GM23338 (cell line): ENCODE measurements around the gene TPCN2. TPM values are rescaled to one million over a fixed set of nuclear protein-coding genes. Genes with fewer than 3 reads are reported as not detected.

Experiments
- ATAC-seq: fragments of 200-7000 bp; cut with Tn5 transposase; 3 replicates; pipeline ENCODE4 v1.9.1; 2020
- DNase-seq: peaks from one replicate; pipeline ENCODE4 v3.0.0-alpha.2; 2015; ENCODE audit warnings: low spot score
- H2AFZ ChIP-seq: fragments of 200-600 bp; sonication (generic); 2 replicates; pipeline ENCODE4 v1.8.0; 2016; ENCODE audit warnings: antibody characterized with exemption, mild to moderate bottlenecking, moderate library complexity
- H3F3A ChIP-seq: fragments of 200-600 bp; sonication (generic); replicated peaks from 2 replicates; pipeline ENCODE4 v1.8.0; 2017; ENCODE audit warnings: antibody characterized with exemption, mixed run types, low read depth
- H3K27ac ChIP-seq: fragments of 200-600 bp; sonication (generic); 2 replicates; pipeline ENCODE4 v1.6.1; 2016; ENCODE audit warnings: low read depth
- H3K27me3 ChIP-seq: fragments of 200-600 bp; sonication (generic); 2 replicates; pipeline ENCODE4 v1.8.0; 2016; ENCODE audit warnings: mild to moderate bottlenecking, mixed run types, moderate library complexity; ENCODE audit not compliant: insufficient read depth
- H3K36me3 ChIP-seq: fragments of 200-600 bp; sonication (generic); 2 replicates; pipeline ENCODE4 v1.8.0; 2016; ENCODE audit warnings: mild to moderate bottlenecking; ENCODE audit not compliant: insufficient read depth
- H3K4me1 ChIP-seq: fragments of 200-600 bp; sonication (generic); 2 replicates; pipeline ENCODE4 v1.8.0; 2016; ENCODE audit warnings: mild to moderate bottlenecking, moderate library complexity; ENCODE audit not compliant: insufficient read depth
- H3K4me2 ChIP-seq: fragments of 200-600 bp; sonication (generic); 2 replicates; pipeline ENCODE4 v1.7.1; 2017; ENCODE audit warnings: mixed run types
- H3K4me3 ChIP-seq: fragments of 200-600 bp; sonication (generic); 2 replicates; pipeline ENCODE4 v1.6.1; 2016; ENCODE audit warnings: mixed run types
- H3K79me2 ChIP-seq: fragments of 200-600 bp; sonication (generic); replicated peaks from 2 replicates; pipeline ENCODE4 v1.8.0; 2017; ENCODE audit warnings: mild to moderate bottlenecking; ENCODE audit not compliant: insufficient read depth
- H3K9me2 ChIP-seq: fragments of 200-600 bp; sonication (generic); 2 replicates; pipeline ENCODE4 v1.8.0; 2017; ENCODE audit not compliant: insufficient read depth
- H4K20me1 ChIP-seq: fragments of 200-600 bp; sonication (generic); replicated peaks from 2 replicates; pipeline ENCODE4 v1.8.0; 2017; ENCODE audit warnings: mild to moderate bottlenecking; ENCODE audit not compliant: insufficient read depth
- H3K27ac Mint-ChIP-seq: 2 replicates; pipeline ENCODE4 v1.8.0; 2020; ENCODE audit warnings: inconsistent platforms, mild to moderate bottlenecking, moderate library complexity, mixed read lengths
- H3K27me3 Mint-ChIP-seq: 3 replicates; pipeline ENCODE4 v1.8.0; 2022; ENCODE audit warnings: low read depth, mild to moderate bottlenecking, moderate library complexity, mixed read lengths, inconsistent platforms; ENCODE audit not compliant: insufficient read depth, poor library complexity
- H3K36me3 Mint-ChIP-seq: 3 replicates; pipeline ENCODE4 v1.8.0; 2021; ENCODE audit warnings: low read depth, mild to moderate bottlenecking, inconsistent platforms, moderate library complexity, mixed read lengths
- H3K4me1 Mint-ChIP-seq: 3 replicates; pipeline ENCODE4 v1.8.0; 2020; ENCODE audit warnings: mild to moderate bottlenecking, inconsistent platforms, mixed read lengths
- H3K4me3 Mint-ChIP-seq: 3 replicates; pipeline ENCODE4 v1.8.0; 2021; ENCODE audit warnings: moderate library complexity, mild to moderate bottlenecking, inconsistent platforms, mixed read lengths
- H3K9me3 Mint-ChIP-seq: 3 replicates; pipeline ENCODE4 v1.8.0; 2020; ENCODE audit warnings: moderate library complexity, mild to moderate bottlenecking, inconsistent platforms, mixed read lengths
- CREB1 ChIP-seq: fragments of 250-450 bp; sonication (Bioruptor Pico); IDR thresholded peaks from 2 replicates; pipeline ENCODE4 v1.5.0; 2020; ENCODE audit warnings: low read depth, mild to moderate bottlenecking, moderate library complexity
- CTCF ChIP-seq, 2 experiments: fragments of 200-600 bp in 1 of 2; sonication (generic) in 1 of 2; conservative IDR thresholded peaks; 2 replicates each; pipeline versions ENCODE4 v1.5.1 to v1.6.1; 2016 to 2017; ENCODE audit warnings: antibody characterized with exemption in 2 of 2, low read depth in 2 of 2, mild to moderate bottlenecking in 2 of 2, moderate library complexity in 1 of 2
- ETS1 ChIP-seq: IDR thresholded peaks from 2 replicates; pipeline ENCODE4 v1.6.1; 2016; ENCODE audit warnings: antibody characterized with exemption
- EZH2 ChIP-seq: fragments of 200-600 bp; sonication (generic); IDR thresholded peaks from one replicate; pipeline ENCODE4 v1.8.0; 2017; ENCODE audit warnings: antibody characterized with exemption, mild to moderate bottlenecking, low read depth; ENCODE audit not compliant: unreplicated experiment
- NANOG ChIP-seq: IDR thresholded peaks from 2 replicates; pipeline ENCODE4 v1.6.1; 2016; ENCODE audit warnings: antibody characterized with exemption, borderline replicate concordance
- POLR2AphosphoS5 ChIP-seq: IDR thresholded peaks from 2 replicates; pipeline ENCODE4 v1.6.1; 2016; ENCODE audit warnings: antibody characterized with exemption, low read depth
- REST ChIP-seq: IDR thresholded peaks from one replicate; pipeline ENCODE4 v1.6.1; 2018; ENCODE audit warnings: antibody characterized with exemption; ENCODE audit not compliant: unreplicated experiment
- STAT1 ChIP-seq: IDR thresholded peaks from one replicate; pipeline ENCODE4 v1.6.1; 2016; ENCODE audit warnings: antibody characterized with exemption; ENCODE audit not compliant: unreplicated experiment
- ZNF114 ChIP-seq: fragments of 250-450 bp; sonication (Bioruptor Pico); IDR thresholded peaks from 2 replicates; pipeline ENCODE4 v1.5.0; 2020; ENCODE audit warnings: mild to moderate bottlenecking, moderate library complexity
- polyA plus RNA-seq: library from polyadenylated mRNA; unstranded; fragments of >200 nt; fragmentation: Nextera tagmentation; extraction: Ambion mirVana; gene quantifications from 2 replicates; pipeline ENCODE4 v1.2.1, GENCODE V29; 2016
- total RNA-seq: library from RNA; depleted of rRNA; stranded (reverse); fragments of >200 nt; shearing (Covaris generic); gene quantifications from 2 replicates; pipeline ENCODE4 v1.2.3, GENCODE V29; 2014

Gene TPCN2
- total and polyA plus RNA-seq, 2 experiments from 2014 or later = 5.8 to 14.7 TPM

GRCh38 chr11:69039501-69039900 is 9.2 kb upstream of the TPCN2 start:
- DNase-seq = no peak
- no peak overlapping the region for H3K27ac ChIP-seq

More at GRCh38 chr11:69039501-69039900, 9.2 kb upstream of the TPCN2 start:
- peaks cover 23% of the 10 kb centered on the region for H3K4me1 Mint-ChIP-seq
- Histone ChIP-seq H4K20me1 (no peaks in the 10 kb centered on the region), H2AFZ (0 out of 2 replicates have a peak overlapping the region, but pooled peaks have one; percentile 43), H3K4me1 (peaks cover 2% of the 10 kb centered on the region; the same call in 1 of the 2 replicates), H3K79me2 (no peaks in the 10 kb centered on the region), H3K9me2 (peaks cover 8% of the 10 kb centered on the region; the same call in 1 of the 2 replicates), H3K4me3 (no peak overlapping the region), H3K36me3 (no peaks in the 10 kb centered on the region), H3K27me3 (no peaks in the 10 kb centered on the region), H3K4me2 (no peak overlapping the region), H3F3A (no peaks in the 10 kb centered on the region)
- ATAC-seq = no peak
- TF ChIP-seq CREB1 (CRISPR knock-in tag) (no peak), POLR2AphosphoS5 (no peak), CTCF (conservative IDR thresholded peaks at IDR 0.05; ENCODE audit: low read depth in 2 of 2) (no peak), STAT1 (no peak), REST (no peak), EZH2 (no peak), NANOG (no peak), ZNF114 (CRISPR knock-in tag) (no peak), ETS1 (no peak)
- H3K27me3 Mint-ChIP-seq = no peaks in the 10 kb centered on the region
- H3K9me3 Mint-ChIP-seq = no peaks in the 10 kb centered on the region
- H3K36me3 Mint-ChIP-seq = no peaks in the 10 kb centered on the region
- no peak overlapping the region for H3K4me3 Mint-ChIP-seq
- H3K27ac Mint-ChIP-seq = no peak overlapping the region
